ENCODE data around the gene THRB. TPM values are rescaled to one million over a fixed set of nuclear protein-coding genes. Genes with fewer than 3 reads are reported as not detected.

The THRB gene
- total RNA-seq, 4 donors from 2014 or later, result 9.8 to 52.4 (median 31.3) TPM

DNA sequence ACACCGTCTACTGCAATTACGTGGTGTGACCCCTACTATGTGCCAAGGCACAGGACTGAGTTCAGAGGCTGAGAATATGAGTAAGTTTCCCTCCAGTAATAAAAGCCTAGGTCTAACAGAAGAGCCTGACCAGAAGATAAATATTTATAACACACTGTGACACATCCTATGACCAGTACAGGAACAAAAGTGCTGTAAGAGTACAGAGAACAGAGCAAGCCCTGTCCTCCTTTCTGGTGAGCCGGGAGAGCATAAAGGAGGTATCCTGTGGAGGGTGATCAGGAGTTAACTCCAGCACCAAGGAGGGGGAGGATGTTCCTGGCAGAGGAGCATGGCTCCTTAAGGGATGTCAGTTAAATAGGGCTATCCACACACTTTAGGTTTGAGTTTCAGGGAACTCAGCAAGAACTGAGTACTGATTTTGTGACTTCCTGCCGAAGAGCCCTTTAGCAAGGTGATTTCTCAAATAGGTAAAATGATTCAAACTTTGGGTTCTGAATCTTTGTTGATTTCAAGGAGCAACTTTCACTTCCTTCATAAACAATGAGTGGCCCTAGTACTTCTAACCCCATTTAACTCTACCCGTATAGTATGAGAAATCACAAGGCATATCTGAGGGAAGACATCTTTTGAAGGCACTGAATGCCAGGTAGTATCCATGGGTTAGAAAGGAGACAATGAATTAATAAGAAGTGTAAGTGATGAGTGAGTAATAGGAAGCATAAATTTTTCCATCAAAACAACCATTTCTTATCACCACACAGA is 198.0 kb downstream of the THRB start:
- Histone ChIP-seq H3K27me3 (no peaks in the 10 kb centered on the region), H3K4me3 (no peak overlapping the region), H3K36me3 (no peaks in the 10 kb centered on the region), H3K27ac (peak overlapping the region; percentile 46 to 69 (median 60)), H3K9me3 (no peaks in the 10 kb centered on the region), H3K4me1 (peaks cover 0 to 13% (median 8%) of the 10 kb centered on the region in 4 donors)
- in situ Hi-C loops (cut with MboI; ENCODE audit: low pct_ligation_motif_present in 1 of 4, low pct_unique_long_range_greater_than_20kb in 1 of 4, low sequenced_read_pairs in 3 of 4) (no loop called here), intact Hi-C loops (cut with DNase I; ENCODE audit: low total_unique reads) (loop anchor here (10.0 kb wide), 1 partner anchor 78 kb away; no protein-coding TSS in a partner anchor)
- DNase-seq, result peak; percentile 13
- TF ChIP-seq, protein P1, sequence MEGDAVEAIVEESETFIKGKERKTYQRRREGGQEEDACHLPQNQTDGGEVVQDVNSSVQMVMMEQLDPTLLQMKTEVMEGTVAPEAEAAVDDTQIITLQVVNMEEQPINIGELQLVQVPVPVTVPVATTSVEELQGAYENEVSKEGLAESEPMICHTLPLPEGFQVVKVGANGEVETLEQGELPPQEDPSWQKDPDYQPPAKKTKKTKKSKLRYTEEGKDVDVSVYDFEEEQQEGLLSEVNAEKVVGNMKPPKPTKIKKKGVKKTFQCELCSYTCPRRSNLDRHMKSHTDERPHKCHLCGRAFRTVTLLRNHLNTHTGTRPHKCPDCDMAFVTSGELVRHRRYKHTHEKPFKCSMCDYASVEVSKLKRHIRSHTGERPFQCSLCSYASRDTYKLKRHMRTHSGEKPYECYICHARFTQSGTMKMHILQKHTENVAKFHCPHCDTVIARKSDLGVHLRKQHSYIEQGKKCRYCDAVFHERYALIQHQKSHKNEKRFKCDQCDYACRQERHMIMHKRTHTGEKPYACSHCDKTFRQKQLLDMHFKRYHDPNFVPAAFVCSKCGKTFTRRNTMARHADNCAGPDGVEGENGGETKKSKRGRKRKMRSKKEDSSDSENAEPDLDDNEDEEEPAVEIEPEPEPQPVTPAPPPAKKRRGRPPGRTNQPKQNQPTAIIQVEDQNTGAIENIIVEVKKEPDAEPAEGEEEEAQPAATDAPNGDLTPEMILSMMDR (IDR thresholded peaks at IDR 0.05), result no peak
- no peak for TF ChIP-seq EP300 (IDR thresholded peaks at IDR 0.05; ENCODE audit: low read depth)
- peak in 2 of 3 donors; percentile 24 to 28 for TF ChIP-seq POLR2AphosphoS5 (IDR thresholded peaks at IDR 0.05)
- no peak for TF ChIP-seq POLR2A (IDR thresholded peaks at IDR 0.05)
- WGBS, 2 donors (ENCODE audit: low coverage in 1 of 2), result 63 to 74% methylated on average over 2 to 5 of the region's 5 CpGs

DNA sequence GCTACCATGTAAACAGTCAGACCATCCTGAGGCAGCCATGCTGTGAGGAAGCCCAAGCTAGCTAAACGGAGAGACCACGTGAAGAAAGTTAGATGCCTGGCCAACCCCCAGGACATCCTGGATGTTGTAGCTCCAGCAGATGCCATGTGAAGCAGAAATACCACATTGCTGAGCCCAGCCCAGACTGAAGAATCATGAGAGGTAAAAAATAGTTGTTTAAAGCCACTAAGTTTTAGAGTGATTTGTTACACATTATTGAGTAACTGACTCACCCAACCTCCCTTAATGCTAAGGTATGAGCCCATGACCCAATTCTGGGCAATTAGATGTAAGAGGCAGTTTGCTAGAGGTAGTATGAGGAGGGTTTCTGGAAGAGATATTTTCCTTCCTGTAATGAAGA is 200.5 kb downstream of the THRB start:
- H3K4me3 ChIP-seq, result no peak overlapping the region
- no peaks in the 10 kb centered on the region for H3K9me3 ChIP-seq
- intact Hi-C loops (cut with DNase I; ENCODE audit: low total_unique reads) (loop anchor here (10.0 kb wide), 1 partner anchor 81 kb away; no protein-coding TSS in a partner anchor), in situ Hi-C loops (cut with MboI; ENCODE audit: low pct_ligation_motif_present in 1 of 4, low pct_unique_long_range_greater_than_20kb in 1 of 4, low sequenced_read_pairs in 3 of 4) (no loop called here)
- no peaks in the 10 kb centered on the region for H3K27me3 ChIP-seq
- WGBS, 2 donors (ENCODE audit: low coverage in 1 of 2), result 92 to 100% methylated on average over 2 of the region's 2 CpGs
- H3K4me1 ChIP-seq, result peaks cover 0 to 18% (median 10%) of the 10 kb centered on the region in 4 donors
- no peaks in the 10 kb centered on the region for H3K36me3 ChIP-seq
- H3K27ac ChIP-seq, result no peak overlapping the region
- no peak for DNase-seq
- TF ChIP-seq POLR2AphosphoS5 (IDR thresholded peaks at IDR 0.05), result no peak
- no peak for TF ChIP-seq POLR2A (IDR thresholded peaks at IDR 0.05)
- TF ChIP-seq EP300 (IDR thresholded peaks at IDR 0.05; ENCODE audit: low read depth), result no peak

DNA sequence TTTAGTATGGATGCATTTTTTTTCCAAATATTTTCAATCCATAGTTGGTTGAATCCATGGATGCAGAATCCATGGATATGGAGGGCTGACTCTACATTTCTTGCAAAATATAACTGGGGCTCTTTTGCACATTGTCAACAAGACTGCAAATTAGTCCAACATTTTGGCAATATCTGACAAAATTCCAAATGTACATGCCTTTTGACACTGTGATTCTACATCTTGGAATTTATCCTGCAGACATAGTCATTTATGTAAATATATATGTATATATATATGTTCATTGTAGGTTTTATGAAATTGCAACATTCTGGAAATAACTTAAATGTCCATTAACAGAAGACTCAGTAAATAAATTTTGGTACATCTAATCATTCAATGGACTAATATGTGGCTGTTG is 203.0 kb downstream of the THRB start:
- no peak for DNase-seq
- Histone ChIP-seq H3K36me3 (no peaks in the 10 kb centered on the region), H3K27me3 (no peaks in the 10 kb centered on the region), H3K9me3 (no peaks in the 10 kb centered on the region), H3K4me3 (no peak overlapping the region), H3K4me1 (peaks cover 0 to 30% (median 12%) of the 10 kb centered on the region in 4 donors), H3K27ac (no peak overlapping the region)
- in situ Hi-C loops (cut with MboI; ENCODE audit: low pct_ligation_motif_present in 1 of 4, low pct_unique_long_range_greater_than_20kb in 1 of 4, low sequenced_read_pairs in 3 of 4), result no loop called here
- intact Hi-C loops (cut with DNase I; ENCODE audit: low total_unique reads), result loop anchor here (10.0 kb wide), 1 partner anchor 83 kb away; no protein-coding TSS in a partner anchor
- TF ChIP-seq EP300 (IDR thresholded peaks at IDR 0.05; ENCODE audit: low read depth) (no peak), POLR2AphosphoS5 (IDR thresholded peaks at IDR 0.05) (no peak), POLR2A (IDR thresholded peaks at IDR 0.05) (no peak)
- TF ChIP-seq, protein P1 (IDR thresholded peaks at IDR 0.05), result no peak

DNA sequence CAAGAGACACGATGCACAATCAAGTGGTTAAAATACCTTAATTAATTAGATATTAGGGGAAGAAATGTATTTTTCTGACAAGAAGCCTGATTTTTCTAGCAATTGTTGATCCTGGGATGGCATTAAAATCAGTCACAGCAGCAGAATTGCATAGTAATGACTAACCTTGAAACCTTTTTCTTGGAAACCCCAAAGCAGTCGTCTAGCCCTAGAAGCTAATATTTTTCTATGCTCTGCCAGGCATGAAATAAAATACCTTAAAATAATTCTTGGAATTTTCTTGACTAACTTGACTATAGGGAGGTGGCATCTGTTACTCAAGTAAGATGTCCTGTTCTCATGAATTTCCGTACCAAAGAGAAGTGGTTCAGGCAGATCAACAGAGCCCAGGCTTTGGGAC is 204.1 kb downstream of the THRB start:
- intact Hi-C loops (cut with DNase I; ENCODE audit: low total_unique reads), result loop anchor here (10.0 kb wide), 1 partner anchor 84 kb away; no protein-coding TSS in a partner anchor

More for the DNA sequence above, 204.1 kb downstream of the THRB start:
- Histone ChIP-seq H3K27me3 (no peaks in the 10 kb centered on the region), H3K4me3 (no peak overlapping the region), H3K4me1 (peaks cover 0 to 33% (median 12%) of the 10 kb centered on the region in 4 donors), H3K27ac (peak overlapping the region in 3 of 4 donors; percentile 12 to 73 (median 26)), H3K36me3 (no peaks in the 10 kb centered on the region), H3K9me3 (no peaks in the 10 kb centered on the region)
- no peak for DNase-seq
- no peak for TF ChIP-seq POLR2A (IDR thresholded peaks at IDR 0.05)
- no peak for TF ChIP-seq EP300 (IDR thresholded peaks at IDR 0.05; ENCODE audit: low read depth)
- TF ChIP-seq, protein P1 (IDR thresholded peaks at IDR 0.05), result no peak
- TF ChIP-seq POLR2AphosphoS5 (IDR thresholded peaks at IDR 0.05), result no peak
- in situ Hi-C loops (cut with MboI; ENCODE audit: low pct_ligation_motif_present in 1 of 4, low pct_unique_long_range_greater_than_20kb in 1 of 4, low sequenced_read_pairs in 3 of 4), result no loop called here
- 68 to 76% methylated on average over 3 of the region's 3 CpGs for WGBS, 2 donors (ENCODE audit: low coverage in 1 of 2)
